Heart left ventricle (tissue), 16 donors: ENCODE data around the gene ZNF546. TPM values are rescaled to one million over a fixed set of nuclear protein-coding genes. Genes with fewer than 3 reads are reported as not detected.

Source experiments
- ATAC-seq, 4 donors: fragments of 200-7000 bp; cut with Tn5 transposase; one replicate each; pipeline ENCODE4 v1.9.1; 2020 to 2022; ENCODE audit warnings: moderate library complexity in 4 of 4, mild to moderate bottlenecking in 3 of 4, moderate number of reproducible peaks in 1 of 4
- DNase-seq, 5 donors: peaks; one replicate each; pipeline ENCODE4 v3.0.0-alpha.2; 2020
- H3K27ac ChIP-seq, 12 donors: fragments of 200-600 bp; sonication (generic) in 4 of 12; one replicate each; pipeline versions ENCODE4 v1.5.0 to v1.8.0; 2016 to 2022; ENCODE audit warnings: mild to moderate bottlenecking in 2 of 12
- H3K27me3 ChIP-seq, 9 donors: fragments of 200-600 bp; sonication (generic) in 2 of 9; one replicate each; pipeline versions ENCODE4 v1.5.1 to v1.8.0; 2016 to 2022; ENCODE audit warnings: mild to moderate bottlenecking in 3 of 9
- H3K36me3 ChIP-seq, 9 donors: fragments of 200-600 bp; sonication (generic) in 2 of 9; one replicate each; pipeline versions ENCODE4 v1.5.0 to v1.8.0; 2018 to 2022; ENCODE audit warnings: mild to moderate bottlenecking in 2 of 9
- H3K4me1 ChIP-seq, 12 donors: fragments of 200-600 bp; sonication (generic) in 4 of 12; one replicate each; pipeline versions ENCODE4 v1.5.0 to v1.8.0; 2016 to 2022; ENCODE audit warnings: mild to moderate bottlenecking in 3 of 12
- H3K4me3 ChIP-seq, 12 donors: fragments of 200-600 bp; sonication (generic) in 4 of 12; one replicate each; pipeline versions ENCODE4 v1.5.0 to v1.8.0; 2017 to 2022; ENCODE audit warnings: mild to moderate bottlenecking in 9 of 12, moderate library complexity in 4 of 12
- H3K9me3 ChIP-seq, 12 donors: fragments of 200-600 bp; sonication (generic) in 4 of 12; one replicate each; pipeline versions ENCODE4 v1.5.0 to v1.8.0; 2016 to 2022; ENCODE audit warnings: mild to moderate bottlenecking in 1 of 12
- CTCF ChIP-seq, 12 donors: fragments of 200-600 bp; sonication (generic) in 4 of 12; IDR thresholded peaks; one replicate each; pipeline versions ENCODE4 v1.5.0 to v1.8.0; 2018 to 2022; ENCODE audit warnings: antibody characterized with exemption in 12 of 12, mild to moderate bottlenecking in 5 of 12
- POLR2A ChIP-seq, 2 donors: fragments of 450-650 bp; IDR thresholded peaks; one replicate each; pipeline ENCODE4 v1.6.1; 2017; ENCODE audit warnings: antibody characterized with exemption in 2 of 2, mild to moderate bottlenecking in 2 of 2, moderate library complexity in 2 of 2
- WGBS, 4 donors: extraction: QIAGEN DNeasy Blood & Tissue Kit in 2 of 4; methylation state at CpG; one replicate each; pipeline versions ENCODE4 v1.1.5 to v1.1.7; 2013 to 2018; 5-methylcytosine and 5-hydroxymethylcytosine counted together
- intact Hi-C, 10 donors: fragments of 100-400 bp; cut with DNase I; formaldehyde crosslinking; loops; one replicate each; pipeline versions ENCODE4 v1.11.1 to v1.14.2; 2022
- polyA plus RNA-seq, 2 donors: library from polyadenylated mRNA; stranded (reverse); fragments of 200-250 nt; gene quantifications; one replicate each; pipeline ENCODE4 v1.2.3, GENCODE V29; 2013
- total RNA-seq, 9 donors: library from RNA; depleted of rRNA in 2 of 9; stranded (reverse); fragments of >200 nt in 2 of 9; fragmentation: NEBNext Ultra II Directional in 3 of 9; extraction: Animal tissue kit (Norgen Biotek cat#: 25700) in 3 of 9; gene quantifications; one replicate each; pipeline versions ENCODE4 v1.1.0 to v1.2.4, GENCODE V29; 2016 to 2023
- donor health status: ischemic (EF 13 %, LVEDD 7.1; RV severe dilation, severe dysfunction).
- donor health status: healthy with polysubstance abuse.
- donor health status: DM: no; HTN: yes; CAD: no.
- donor health status: DM: no; HTN: no; CAD: no.
- donor health status: ischemic (EF 25% LVEDD 6.9; RV normal size, moderate dysfunction).
- donor health status: ischemic (EF 25% LVEDD 5.7; RV mildly dilated, moderate dysfunction).
- donor health status: healthy.
- donor health status: DM: yes; HTN: yes; CAD: no.
- donor health status: ischemic (EF 35%, LVEDD 5.7; RV mildly dilated, moderate dysfunction).
- donor health status: nonischemic (EF 11% LVEDD 7.7; RV severe dilation, severe dysfunction).
- donor health status: DM: yes; HTN: yes; CAD: no.
- donor health status: PGD.
- donor health status: ischemic (EF 29% LVEDD 5.4; RV normal size, mild dysfunction).
- donor health status: nonischemic (EF 23%, LVEDD 6.1; RV moderate dilation, normal function).

The ZNF546 gene
- total and polyA plus RNA-seq, 11 donors = 1.4 to 14.4 (median 7.8) TPM

- peaks cover 0 to 55% (median 11%) of the 10 kb centered on the region in 12 donors for H3K9me3 ChIP-seq
- intact Hi-C loops = loop anchor here in 3 of 10 donors (5.0 to 10.0 kb wide), 2 partner anchors 52 to 59 kb away; partner anchors contain the start of gene ZNF546 (in 1 of the 3)
- peaks cover 0 to 28% (median 8%) of the 10 kb centered on the region in 12 donors for H3K4me1 ChIP-seq
- H3K4me3 ChIP-seq = peak overlapping the region; percentile 47 to 91 (median 74)
- 3 to 4% (median 4%) methylated on average over 7 of the region's 7 CpGs for WGBS, 4 donors
- H3K36me3 ChIP-seq = no peaks in the 10 kb centered on the region
- H3K27ac ChIP-seq = peak overlapping the region in 11 of 12 donors; percentile 63 to 83 (median 78)
- DNase-seq (no peak), ATAC-seq (no peak)
- TF ChIP-seq CTCF (IDR thresholded peaks at IDR 0.05) (no peak), POLR2A (IDR thresholded peaks at IDR 0.05) (no peak)
- no peaks in the 10 kb centered on the region for H3K27me3 ChIP-seq
These were observed 59.6 kb downstream of the ZNF546 start for GRCh38 chr19:40056505-40056904.

- intact Hi-C loops = loop anchor here in 3 of 10 donors (5.0 to 10.0 kb wide), 2 partner anchors 52 to 60 kb away; partner anchors contain the start of gene ZNF546 (in 1 of the 3)
- Histone ChIP-seq H3K4me1 (peaks cover 0 to 28% (median 8%) of the 10 kb centered on the region in 12 donors), H3K9me3 (peaks cover 0 to 49% (median 11%) of the 10 kb centered on the region in 12 donors), H3K27me3 (no peaks in the 10 kb centered on the region), H3K27ac (no peak overlapping the region), H3K4me3 (peak overlapping the region in 1 of 12 donors; percentile 63), H3K36me3 (no peaks in the 10 kb centered on the region)
- DNase-seq (no peak), ATAC-seq (no peak)
- WGBS, 4 donors = 69 to 93% (median 81%) methylated on average over 1 of the region's 1 CpG
- TF ChIP-seq CTCF (IDR thresholded peaks at IDR 0.05) (no peak), POLR2A (IDR thresholded peaks at IDR 0.05) (no peak)
These were observed 60.3 kb downstream of the ZNF546 start for GRCh38 chr19:40057166-40057565.

- Histone ChIP-seq H3K9me3 (peaks cover 0 to 52% (median 11%) of the 10 kb centered on the region in 12 donors), H3K27me3 (no peaks in the 10 kb centered on the region), H3K27ac (no peak overlapping the region), H3K36me3 (no peaks in the 10 kb centered on the region), H3K4me3 (no peak overlapping the region), H3K4me1 (peaks cover 0 to 15% (median 5%) of the 10 kb centered on the region in 12 donors)
- WGBS, 4 donors = 91 to 100% (median 94%) methylated on average over 1 of the region's 1 CpG
- intact Hi-C loops = loop anchor here in 3 of 10 donors (5.0 to 10.0 kb wide), 2 partner anchors 55 to 62 kb away; partner anchors contain the start of gene ZNF546 (in 1 of the 3)
- TF ChIP-seq CTCF (IDR thresholded peaks at IDR 0.05) = no peak
- TF ChIP-seq POLR2A (IDR thresholded peaks at IDR 0.05) = no peak
- DNase-seq = no peak
- no peak for ATAC-seq
These were observed 62.8 kb downstream of the ZNF546 start for GRCh38 chr19:40059624-40060023.

GRCh38 chr19:40070058-40070457 is 73.2 kb downstream of the ZNF546 start:
- no peaks in the 10 kb centered on the region for H3K27me3 ChIP-seq
- intact Hi-C loops = no loop called here
- peaks cover 0 to 25% (median 17%) of the 10 kb centered on the region in 9 donors for H3K36me3 ChIP-seq
- H3K4me3 ChIP-seq = no peak overlapping the region
- DNase-seq (no peak), ATAC-seq (no peak)
- H3K9me3 ChIP-seq = peaks cover 0 to 35% (median 14%) of the 10 kb centered on the region in 12 donors
- H3K4me1 ChIP-seq = no peaks in the 10 kb centered on the region
- 96 to 98% (median 96%) methylated on average over 1 of the region's 1 CpG for WGBS, 4 donors
- TF ChIP-seq CTCF (IDR thresholded peaks at IDR 0.05) (no peak), POLR2A (IDR thresholded peaks at IDR 0.05) (no peak)
- H3K27ac ChIP-seq = no peak overlapping the region

Other genes starting within 250 kb of the ZNF546 start
- gene LEUTX, start 218.2 kb upstream of the ZNF546 start, total RNA-seq = not detected
- gene LEUTX, start 218.2 kb upstream of the ZNF546 start, polyA plus RNA-seq = not detected
- 10 to 100 TPM; 12.8 to 49.1 (median 28.7) TPM for gene DYRK1B, start 162.9 kb upstream of the ZNF546 start, total RNA-seq
- gene DYRK1B, start 162.9 kb upstream of the ZNF546 start, polyA plus RNA-seq = 10 to 100 TPM; 13.8 to 19.7 TPM
- 10 to 100 TPM; 44.3 to 94.3 (median 70.5) TPM for gene FBL, start 150.7 kb upstream of the ZNF546 start, total RNA-seq
- 100 to 1,000 TPM in 1 of 2 donors, 10 to 100 TPM in 1; 72.5 to 169 TPM for gene FBL, start 150.7 kb upstream of the ZNF546 start, polyA plus RNA-seq
- gene FCGBP, start 62.4 kb upstream of the ZNF546 start, total RNA-seq = 10 to 100 TPM in 3 of 9 donors, 1 to 10 TPM in 5, under 1 TPM in 1; 0.85 to 44.4 (median 6.3) TPM
- 1 to 10 TPM in 1 of 2 donors, under 1 TPM in 1; 0.76 to 1.2 TPM for gene FCGBP, start 62.4 kb upstream of the ZNF546 start, polyA plus RNA-seq
- gene PSMC4, start 25.9 kb upstream of the ZNF546 start, total RNA-seq = 100 to 1,000 TPM in 1 of 9 donors, 10 to 100 TPM in 8; 58.5 to 112 (median 78.6) TPM
- gene PSMC4, start 25.9 kb upstream of the ZNF546 start, polyA plus RNA-seq = 100 to 1,000 TPM in 1 of 2 donors, 10 to 100 TPM in 1; 65.9 to 120 TPM
- gene ZNF780B, start 59.2 kb downstream of the ZNF546 start, total RNA-seq = 10 to 100 TPM in 7 of 9 donors, 1 to 10 TPM in 2; 6.4 to 35.2 (median 19.7) TPM
- 10 to 100 TPM in 1 of 2 donors, 1 to 10 TPM in 1; 4.7 to 11.0 TPM for gene ZNF780B, start 59.2 kb downstream of the ZNF546 start, polyA plus RNA-seq
- gene ZNF780A, start 93.9 kb downstream of the ZNF546 start, total RNA-seq = 10 to 100 TPM in 5 of 9 donors, 1 to 10 TPM in 4; 3.9 to 17.5 (median 11.0) TPM
- gene ZNF780A, start 93.9 kb downstream of the ZNF546 start, polyA plus RNA-seq = 10 to 100 TPM; 10.3 to 17.0 TPM
- gene MAP3K10, start 194.4 kb downstream of the ZNF546 start, total RNA-seq = 10 to 100 TPM; 13.7 to 30.7 (median 15.6) TPM
- 10 to 100 TPM; 16.4 to 32.8 TPM for gene MAP3K10, start 194.4 kb downstream of the ZNF546 start, polyA plus RNA-seq
- not detected for gene TTC9B, start 221.3 kb downstream of the ZNF546 start, total RNA-seq
- not detected for gene TTC9B, start 221.3 kb downstream of the ZNF546 start, polyA plus RNA-seq
- under 1 TPM in 2 of 9 donors, not detected in 7; 0.21 to 0.75 TPM for gene CCNP, start 229.6 kb downstream of the ZNF546 start, total RNA-seq
- not detected for gene CCNP, start 229.6 kb downstream of the ZNF546 start, polyA plus RNA-seq